CD14-positive monocyte (primary cell): Measurements from ENCODE around the gene ZNF805. TPM values are rescaled to one million over a fixed set of nuclear protein-coding genes. Genes with fewer than 3 reads are reported as not detected.

Source experiments
- DNase-seq, 3 donors: peaks; one replicate each; pipeline ENCODE4 v3.0.0-alpha.2; 2011 to 2022
- H2AFZ ChIP-seq: 2 replicates; pipeline ENCODE4 v1.6.0; 2012; ENCODE audit warnings: mild to moderate bottlenecking, low read depth, low read length, inconsistent platforms; ENCODE audit not compliant: insufficient read depth, poor library complexity, severe bottlenecking
- H3K27ac ChIP-seq, 2 donors: 1 replicate in 1 of 2; 2 replicates in 1 of 2; pipeline ENCODE4 v1.5.1; 2012 to 2013; ENCODE audit warnings: low read length in 2 of 2, control low read depth in 1 of 2, inconsistent platforms in 1 of 2, low read depth in 1 of 2, mild to moderate bottlenecking in 1 of 2
- H3K27me3 ChIP-seq, 2 donors: one replicate each; pipeline versions ENCODE4 v1.6.0 to v1.6.1; 2011 to 2013; ENCODE audit warnings: low read length in 2 of 2; ENCODE audit not compliant: control insufficient read depth in 2 of 2, insufficient read depth in 2 of 2
- H3K36me3 ChIP-seq, 2 donors: replicated peaks in 1 of 2; 1 replicate in 1 of 2; 2 replicates in 1 of 2; pipeline versions ENCODE4 v1.5.1 to v1.6.1; 2012 to 2013; ENCODE audit warnings: low read length in 2 of 2, control low read depth in 1 of 2, inconsistent platforms in 1 of 2, mild to moderate bottlenecking in 1 of 2; ENCODE audit not compliant: insufficient read depth in 2 of 2, control insufficient read depth in 1 of 2
- H3K4me1 ChIP-seq, 2 donors: 1 replicate in 1 of 2; 2 replicates in 1 of 2; pipeline versions ENCODE4 v1.5.1 to v1.6.1; 2012 to 2013; ENCODE audit warnings: low read length in 2 of 2, control low read depth in 1 of 2, inconsistent platforms in 1 of 2, mild to moderate bottlenecking in 1 of 2, moderate library complexity in 1 of 2; ENCODE audit not compliant: insufficient read depth in 2 of 2, control insufficient read depth in 1 of 2
- H3K4me2 ChIP-seq: replicated peaks from 2 replicates; pipeline ENCODE3; 2012; ENCODE audit warnings: low read length, moderate library complexity, mild to moderate bottlenecking; ENCODE audit not compliant: poor library complexity, severe bottlenecking; ENCODE audit errors: extremely low read depth
- H3K4me3 ChIP-seq, 3 experiments: fragments of 200-600 bp in 1 of 3; sonication (generic) in 1 of 3; replicated peaks in 1 of 3; 1 replicate in 2 of 3; 2 replicates in 1 of 3; pipeline ENCODE4 v1.5.1; 2011 to 2013; ENCODE audit warnings: low read length in 3 of 3, mild to moderate bottlenecking in 3 of 3, control low read depth in 2 of 3, low read depth in 2 of 3, inconsistent platforms in 1 of 3, moderate library complexity in 1 of 3
- H3K79me2 ChIP-seq: 2 replicates; pipeline ENCODE4 v1.6.0; 2012; ENCODE audit warnings: mild to moderate bottlenecking, control low read depth, inconsistent platforms, low read length, moderate library complexity; ENCODE audit not compliant: insufficient read depth
- H3K9ac ChIP-seq: 2 replicates; pipeline ENCODE4 v1.6.0; 2017; ENCODE audit warnings: low read length, mild to moderate bottlenecking; ENCODE audit not compliant: insufficient read depth, poor library complexity, severe bottlenecking
- H3K9me3 ChIP-seq, 2 donors: replicated peaks in 1 of 2; 1 replicate in 1 of 2; 2 replicates in 1 of 2; pipeline versions ENCODE4 v1.5.1 to v1.6.1; 2012 to 2013; ENCODE audit warnings: low read length in 2 of 2, control low read depth in 1 of 2; ENCODE audit not compliant: control insufficient read depth in 1 of 2, insufficient read depth in 1 of 2
- H4K20me1 ChIP-seq: 2 replicates; pipeline ENCODE4 v1.6.0; 2012; ENCODE audit warnings: mild to moderate bottlenecking, low read length, control low read depth, moderate library complexity; ENCODE audit not compliant: insufficient read depth
- H3K27ac Mint-ChIP-seq, 7 donors: one replicate each; pipeline ENCODE4 v1.8.0; 2020; ENCODE audit warnings: mild to moderate bottlenecking in 7 of 7, mixed read lengths in 7 of 7, moderate library complexity in 6 of 7, inconsistent platforms in 2 of 7
- H3K27me3 Mint-ChIP-seq, 3 donors: one replicate each; pipeline ENCODE4 v1.8.0; 2021 to 2022; ENCODE audit warnings: low read depth in 3 of 3, mild to moderate bottlenecking in 3 of 3, mixed read lengths in 3 of 3, moderate library complexity in 3 of 3, inconsistent platforms in 1 of 3
- H3K36me3 Mint-ChIP-seq, 2 donors: one replicate each; pipeline ENCODE4 v1.8.0; 2020; ENCODE audit warnings: mixed read lengths in 2 of 2, inconsistent platforms in 1 of 2, mild to moderate bottlenecking in 1 of 2
- H3K4me1 Mint-ChIP-seq: one replicate; pipeline ENCODE4 v1.8.0; 2020; ENCODE audit warnings: mild to moderate bottlenecking, mixed read lengths
- H3K4me3 Mint-ChIP-seq, 2 donors: one replicate each; pipeline ENCODE4 v1.8.0; 2020; ENCODE audit warnings: mild to moderate bottlenecking in 2 of 2, mixed read lengths in 2 of 2, moderate library complexity in 1 of 2
- H3K9me3 Mint-ChIP-seq, 7 donors: one replicate each; pipeline ENCODE4 v1.8.0; 2020 to 2022; ENCODE audit warnings: mixed read lengths in 7 of 7, mild to moderate bottlenecking in 6 of 7, moderate library complexity in 6 of 7, inconsistent platforms in 2 of 7
- WGBS: methylation state at CpG from one replicate; pipeline ENCODE4 v1.1.5; 2013; ENCODE audit warnings: missing lambda C conversion rate; ENCODE audit not compliant: insufficient coverage; 5-methylcytosine and 5-hydroxymethylcytosine counted together
- intact Hi-C, 2 donors: fragments of 100-400 bp; cut with micrococcal nuclease; formaldehyde crosslinking; loops; one replicate each; pipeline versions ENCODE4 v1.15.0 to v1.15.1; 2023
- polyA plus RNA-seq, 3 donors: library from polyadenylated mRNA; depleted of rRNA in 1 of 3; unstranded in 2 of 3; stranded (reverse) in 1 of 3; fragments of 300-500 nt in 2 of 3; fragments of >200 nt in 1 of 3; fragmentation: Illumina TruSeq in 2 of 3; gene quantifications; 1 replicate in 2 of 3; 2 replicates in 1 of 3; pipeline ENCODE4 v1.2.3, GENCODE V29; 2012 to 2021
- TF ChIP-seq, protein P1 (sequence below): fragments of 200-600 bp; IDR thresholded peaks from one replicate; pipeline ENCODE4 v1.8.0; 2022; ENCODE audit warnings: antibody characterized with exemption, mild to moderate bottlenecking

ZNF805 gene
- polyA plus RNA-seq, 3 donors = 1.3 to 3.4 (median 3.3) TPM

DNA sequence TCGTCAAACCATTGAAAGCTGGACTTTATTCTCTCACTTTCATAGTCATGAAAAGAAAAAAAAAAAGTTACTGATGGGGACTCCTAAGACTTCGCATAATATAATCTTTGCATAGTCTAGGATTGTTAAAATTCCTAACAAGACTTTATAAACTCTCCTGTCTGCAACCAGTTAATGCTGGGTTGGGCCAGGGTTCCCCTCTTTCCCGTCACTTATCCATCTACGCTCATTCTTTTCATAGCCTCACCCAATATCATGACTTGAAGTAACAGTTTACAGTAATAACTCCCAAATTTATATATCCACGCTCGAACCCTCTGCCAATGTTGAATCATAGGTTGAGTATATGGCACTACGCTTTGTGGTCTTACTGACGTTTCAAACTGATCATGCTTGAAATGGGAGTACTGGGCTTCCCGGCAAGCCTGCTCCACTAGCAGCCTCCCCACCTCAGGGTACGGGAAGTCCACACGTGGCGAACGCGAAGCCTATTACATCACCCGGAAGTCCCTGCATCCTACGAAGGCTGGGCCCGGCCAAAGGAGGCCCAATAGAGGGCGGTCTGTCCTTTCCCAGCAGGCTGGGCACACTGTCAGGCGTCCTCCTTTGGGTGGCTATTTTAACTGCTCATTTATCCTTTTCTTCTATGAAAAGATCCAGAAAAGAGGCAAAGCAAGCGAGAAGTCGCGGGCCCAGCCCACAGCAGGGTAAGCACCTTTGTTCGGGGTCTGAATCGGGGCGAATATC, 39.2 kb downstream of the ZNF805 start:
- Mint-ChIP-seq H3K4me1 (peaks cover 18% of the 10 kb centered on the region), H3K9me3 (peaks cover 0 to 2% (median 0%) of the 10 kb centered on the region in 7 donors), H3K36me3 (peaks cover 15 to 22% of the 10 kb centered on the region in 2 donors), H3K27ac (no peak overlapping the region), H3K27me3 (peaks cover 0 to 3% (median 0%) of the 10 kb centered on the region in 3 donors), H3K4me3 (no peak overlapping the region)
- intact Hi-C loops = loop anchor here (1.0 to 10.0 kb wide), 5 partner anchors 37 to 355 kb away; partner anchors contain the start of genes ZNF805 (in 2 of the 2), ZNF211 (in 1 of the 2) and ZNF304 (in 1 of the 2)
- Histone ChIP-seq H3K9ac (peak overlapping the region; percentile 99), H3K27me3 (no peaks in the 10 kb centered on the region), H3K4me2 (peak overlapping the region; percentile 87), H3K4me3 (peak overlapping the region; percentile 80 to 87 (median 85)), H3K36me3 (peaks cover 7 to 9% of the 10 kb centered on the region in 2 donors), H4K20me1 (peaks cover 4% of the 10 kb centered on the region), H3K9me3 (no peaks in the 10 kb centered on the region), H3K79me2 (peaks cover 44% of the 10 kb centered on the region), H3K27ac (peak overlapping the region; percentile 95), H2AFZ (peak overlapping the region; percentile 86), H3K4me1 (peaks cover 18 to 26% of the 10 kb centered on the region in 2 donors)
- WGBS = under 1% methylated on average over 20 of the region's 25 CpGs
- TF ChIP-seq, protein P1, sequence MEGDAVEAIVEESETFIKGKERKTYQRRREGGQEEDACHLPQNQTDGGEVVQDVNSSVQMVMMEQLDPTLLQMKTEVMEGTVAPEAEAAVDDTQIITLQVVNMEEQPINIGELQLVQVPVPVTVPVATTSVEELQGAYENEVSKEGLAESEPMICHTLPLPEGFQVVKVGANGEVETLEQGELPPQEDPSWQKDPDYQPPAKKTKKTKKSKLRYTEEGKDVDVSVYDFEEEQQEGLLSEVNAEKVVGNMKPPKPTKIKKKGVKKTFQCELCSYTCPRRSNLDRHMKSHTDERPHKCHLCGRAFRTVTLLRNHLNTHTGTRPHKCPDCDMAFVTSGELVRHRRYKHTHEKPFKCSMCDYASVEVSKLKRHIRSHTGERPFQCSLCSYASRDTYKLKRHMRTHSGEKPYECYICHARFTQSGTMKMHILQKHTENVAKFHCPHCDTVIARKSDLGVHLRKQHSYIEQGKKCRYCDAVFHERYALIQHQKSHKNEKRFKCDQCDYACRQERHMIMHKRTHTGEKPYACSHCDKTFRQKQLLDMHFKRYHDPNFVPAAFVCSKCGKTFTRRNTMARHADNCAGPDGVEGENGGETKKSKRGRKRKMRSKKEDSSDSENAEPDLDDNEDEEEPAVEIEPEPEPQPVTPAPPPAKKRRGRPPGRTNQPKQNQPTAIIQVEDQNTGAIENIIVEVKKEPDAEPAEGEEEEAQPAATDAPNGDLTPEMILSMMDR = no peak
- peak; percentile 85 to 94 (median 88) for DNase-seq

DNA sequence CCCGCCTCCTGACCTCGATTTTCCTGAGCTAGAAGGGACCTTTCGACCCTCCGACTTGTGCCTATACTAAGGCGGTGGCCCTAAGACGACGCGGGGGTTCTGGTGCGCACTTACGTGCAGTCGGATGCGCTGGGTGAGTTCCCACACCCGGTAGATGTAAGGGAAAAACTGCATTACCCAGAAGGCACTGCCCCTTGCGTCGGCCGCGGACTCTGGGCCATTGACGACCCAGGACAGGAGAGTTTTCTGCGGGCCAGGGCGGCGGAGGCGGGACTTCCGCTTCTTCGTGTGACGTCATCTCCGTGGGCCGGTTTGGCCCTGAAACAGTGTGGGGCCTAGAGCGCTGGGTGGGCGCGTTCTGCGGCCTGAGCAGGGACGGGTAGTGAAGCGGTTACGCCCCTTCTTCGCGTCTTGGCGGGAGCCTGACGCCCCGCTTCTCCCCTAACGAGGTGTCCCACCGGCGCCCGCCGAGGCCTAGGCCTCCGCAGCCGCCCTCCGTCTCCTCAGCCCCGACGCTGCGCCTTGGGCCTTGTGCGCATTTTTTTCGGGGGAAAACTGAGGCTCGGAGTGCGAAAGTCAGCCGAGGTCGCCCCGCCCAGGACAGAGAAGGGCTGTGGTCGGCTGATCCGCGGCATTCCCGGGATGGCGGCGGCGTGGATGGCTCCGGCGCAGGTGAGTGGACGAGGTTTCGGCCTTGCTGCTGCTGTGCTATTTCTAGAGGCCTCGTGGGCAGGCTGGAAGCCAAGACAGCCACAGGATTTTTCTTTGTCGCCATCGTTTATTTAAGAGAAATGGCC, 39.9 kb downstream of the ZNF805 start, which contains the start of gene ZNF460:
ZNF460 (plus strand) TSS at position 321 of the 797 bp plus-strand sequence; CDS start at position 643, 322 bp downstream.
- intact Hi-C loops = loop anchor here in 1 of 2 donors (2.0 to 5.0 kb wide), 2 partner anchors 37 to 70 kb away; partner anchors contain the start of gene ZNF304

More for the DNA sequence above, 39.9 kb downstream of the ZNF805 start, which contains the start of gene ZNF460:
- H3K36me3 ChIP-seq = peaks cover 15 to 16% of the 10 kb centered on the region in 2 donors
- no peaks in the 10 kb centered on the region for H3K27me3 ChIP-seq
- peak within 1 kb of the TSS; percentile 99 for H3K9ac ChIP-seq
- peak within 1 kb of the TSS; percentile 95 for H3K27ac ChIP-seq
- peaks cover 4% of the 10 kb centered on the region for H4K20me1 ChIP-seq
- no peaks in the 10 kb centered on the region for H3K9me3 ChIP-seq
- no peak within 1 kb of the TSS for H3K4me3 Mint-ChIP-seq
- H2AFZ ChIP-seq = peak within 1 kb of the TSS; percentile 86
- H3K4me1 ChIP-seq = peaks cover 18 to 26% of the 10 kb centered on the region in 2 donors
- peaks cover 50% of the 10 kb centered on the region for H3K79me2 ChIP-seq
- H3K9me3 Mint-ChIP-seq = peaks cover 0 to 2% (median 0%) of the 10 kb centered on the region in 7 donors
- TF ChIP-seq, protein P1 = peak; percentile 11
- H3K27me3 Mint-ChIP-seq = peaks cover 0 to 3% (median 0%) of the 10 kb centered on the region in 3 donors
- H3K27ac Mint-ChIP-seq = no peak within 1 kb of the TSS
- peaks cover 19 to 27% of the 10 kb centered on the region in 2 donors for H3K36me3 Mint-ChIP-seq
- DNase-seq = peak; percentile 95 to 96 (median 96)
- H3K4me3 ChIP-seq = peak within 1 kb of the TSS; percentile 80 to 87 (median 85)
- peaks cover 18% of the 10 kb centered on the region for H3K4me1 Mint-ChIP-seq
- peak within 1 kb of the TSS; percentile 87 for H3K4me2 ChIP-seq
- WGBS = under 1% methylated on average over 69 of the region's 71 CpGs
